IMR-90 (cell line): ENCODE data around the gene ADAMTS17. TPM values are rescaled to one million over a fixed set of nuclear protein-coding genes. Genes with fewer than 3 reads are reported as not detected.

ENCODE experiments used
- ATAC-seq: fragments of 200-7000 bp; cut with Tn5 transposase; 2 replicates; pipeline ENCODE4 v1.9.1; 2020; ENCODE audit warnings: low read depth, mild to moderate bottlenecking, moderate library complexity
- BruUV-seq: library from RNA; stranded (reverse); fragments of 400-500 nt; replicated peaks from 2 replicates; lab custom pipeline; 2021; lab: Mats Ljungman, UMichigan
- CTCF ChIA-PET: fragments of 300-600 bp; formaldehyde crosslinking; extraction: SDS; loops from one replicate; lab custom pipeline; 2021; ENCODE audit warnings: antibody characterized with exemption; lab: Yijun Ruan, JAX
- POLR2A ChIA-PET: fragments of 300-600 bp; sonication (Branson Sonifier 250); formaldehyde crosslinking; loops from one replicate; lab custom pipeline; 2022; ENCODE audit warnings: antibody characterized with exemption; ENCODE audit not compliant: unreplicated experiment; lab: Charles Lee
- DNase-seq: peaks from one replicate; pipeline ENCODE4 v3.0.0; 2013
- H2AFZ ChIP-seq: replicated peaks from 2 replicates; pipeline ENCODE3; 2013; ENCODE audit warnings: low read length, mild to moderate bottlenecking; ENCODE audit not compliant: poor library complexity
- H2AK5ac ChIP-seq: 2 replicates; pipeline ENCODE4 v1.6.1; 2013; ENCODE audit warnings: low read depth, low read length, inconsistent platforms
- H2AK9ac ChIP-seq: replicated peaks from 2 replicates; pipeline ENCODE3; 2013; ENCODE audit warnings: mild to moderate bottlenecking, low read depth, low read length, moderate library complexity; ENCODE audit not compliant: poor library complexity
- H2BK120ac ChIP-seq: 2 replicates; pipeline ENCODE4 v1.6.1; 2013; ENCODE audit warnings: low read depth, low read length, inconsistent platforms
- H2BK15ac ChIP-seq: 3 replicates; pipeline ENCODE4 v1.6.1; 2013; ENCODE audit warnings: low read depth, low read length, inconsistent platforms
- H2BK20ac ChIP-seq: 2 replicates; pipeline ENCODE4 v1.6.1; 2013; ENCODE audit warnings: low read depth, mild to moderate bottlenecking, inconsistent platforms, low read length, moderate library complexity
- H2BK5ac ChIP-seq: 2 replicates; pipeline ENCODE4 v1.6.1; 2013; ENCODE audit warnings: mild to moderate bottlenecking, low read depth, low read length, inconsistent platforms; ENCODE audit not compliant: poor library complexity, severe bottlenecking
- H3K14ac ChIP-seq: replicated peaks from 2 replicates; pipeline ENCODE4 v1.6.1; 2013; ENCODE audit warnings: low read depth, low read length, inconsistent platforms
- H3K18ac ChIP-seq: 2 replicates; pipeline ENCODE4 v1.6.1; 2013; ENCODE audit warnings: low read depth, low read length, control low read depth
- H3K23ac ChIP-seq: 2 replicates; pipeline ENCODE4 v1.6.1; 2013; ENCODE audit warnings: low read depth, low read length, inconsistent platforms
- H3K27ac ChIP-seq: 2 replicates; pipeline ENCODE4 v1.5.1; 2013; ENCODE audit warnings: mild to moderate bottlenecking, control low read depth, low read length; ENCODE audit not compliant: insufficient read depth
- H3K27me3 ChIP-seq: 2 replicates; pipeline ENCODE4 v1.6.1; 2013; ENCODE audit warnings: low read length; ENCODE audit not compliant: control insufficient read depth, insufficient read depth
- H3K36me3 ChIP-seq: 2 replicates; pipeline ENCODE4 v1.6.1; 2013; ENCODE audit warnings: low read length, mixed read lengths; ENCODE audit not compliant: control insufficient read depth, insufficient read depth
- H3K4ac ChIP-seq: 2 replicates; pipeline ENCODE4 v1.6.1; 2013; ENCODE audit warnings: low read depth, low read length, inconsistent platforms
- H3K4me1 ChIP-seq: 2 replicates; pipeline ENCODE4 v1.6.1; 2013; ENCODE audit warnings: low read length, mixed read lengths; ENCODE audit not compliant: control insufficient read depth, insufficient read depth
- H3K4me2 ChIP-seq: 2 replicates; pipeline ENCODE4 v1.6.1; 2013; ENCODE audit warnings: low read depth, mild to moderate bottlenecking, control low read depth, low read length, moderate library complexity
- H3K4me3 ChIP-seq: 2 replicates; pipeline ENCODE4 v1.5.1; 2013; ENCODE audit warnings: low read depth, mild to moderate bottlenecking, control low read depth, low read length, moderate library complexity; ENCODE audit not compliant: insufficient read depth
- H3K56ac ChIP-seq: 2 replicates; pipeline ENCODE4 v1.6.1; 2013; ENCODE audit warnings: low read length, inconsistent platforms; ENCODE audit not compliant: insufficient read depth; ENCODE audit errors: extremely low read depth
- H3K79me1 ChIP-seq, 2 experiments: 2 replicates each; pipeline ENCODE4 v1.6.1; 2013; ENCODE audit warnings: low read length in 2 of 2, inconsistent platforms in 1 of 2, low read depth in 1 of 2
- H3K9ac ChIP-seq: 2 replicates; pipeline ENCODE4 v1.6.1; 2013; ENCODE audit warnings: low read depth, low read length, control low read depth
- H3K9me1 ChIP-seq: 2 replicates; pipeline ENCODE4 v1.6.1; 2013; ENCODE audit warnings: low read length, inconsistent platforms; ENCODE audit not compliant: insufficient read depth
- H3K9me3 ChIP-seq: 2 replicates; pipeline ENCODE4 v1.6.1; 2013; ENCODE audit warnings: low read length; ENCODE audit not compliant: control insufficient read depth, insufficient read depth
- H4K20me1 ChIP-seq: 2 replicates; pipeline ENCODE4 v1.6.1; 2013; ENCODE audit warnings: low read length, inconsistent platforms; ENCODE audit not compliant: insufficient read depth
- H4K5ac ChIP-seq: 2 replicates; pipeline ENCODE4 v1.6.1; 2013; ENCODE audit warnings: mild to moderate bottlenecking, low read depth, low read length, control low read depth
- H4K8ac ChIP-seq, 2 experiments: 2 replicates each; pipeline ENCODE4 v1.6.1; 2013; ENCODE audit warnings: low read depth in 2 of 2, low read length in 2 of 2, control low read depth in 1 of 2, inconsistent platforms in 1 of 2
- H4K91ac ChIP-seq: 2 replicates; pipeline ENCODE4 v1.6.1; 2013; ENCODE audit warnings: low read depth, low read length, inconsistent platforms; ENCODE audit not compliant: insufficient read depth
- FOS ChIP-seq: fragments of 150-350 bp; IDR thresholded peaks from 2 replicates; pipeline ENCODE4 v1.6.1; 2016; ENCODE audit warnings: low read depth, low read length
- WGBS, 2 experiments: methylation state at CpG; one replicate each; pipeline versions ENCODE4 v1.1.5 to v1.1.7; 2013; ENCODE audit warnings: missing lambda C conversion rate in 2 of 2; ENCODE audit not compliant: insufficient read length in 1 of 2; ENCODE audit errors: extremely low coverage in 2 of 2; 5-methylcytosine and 5-hydroxymethylcytosine counted together
- dilution Hi-C: fragments of 300-500 bp; cut with HindIII; formaldehyde crosslinking; loops from one replicate; pipeline ENCODE4 v1.14.3; 2018; ENCODE audit warnings: low sequenced_read_pairs; ENCODE audit not compliant: unreplicated experiment
- in situ Hi-C: fragments of 300-500 bp; cut with MboI; formaldehyde crosslinking; loops from 3 replicates; pipeline ENCODE4 v1.14.3; 2019; ENCODE audit warnings: low sequenced_read_pairs, inconsistent platforms, mixed read lengths
- intact Hi-C: fragments of 100-400 bp; cut with micrococcal nuclease; formaldehyde crosslinking; loops from 2 replicates; pipeline ENCODE4 v1.10.0; 2022
- polyA plus RNA-seq, 3 experiments: library from polyadenylated mRNA; depleted of rRNA; stranded (reverse); fragments of >200 nt; gene quantifications; 2 replicates each; pipeline ENCODE4 v1.2.3, GENCODE V29; 2012; ENCODE audit warnings: low replicate concordance in 1 of 3
- total RNA-seq: library from RNA; depleted of rRNA; stranded (reverse); fragments of >200 nt; gene quantifications from 2 replicates; pipeline ENCODE4 v1.2.3, GENCODE V29; 2012

The ADAMTS17 gene
- total and polyA plus RNA-seq, 2 of the 4 experiments (the other 2 are of a cell fraction) = 0.03 TPM; not detected in 1

DNA sequence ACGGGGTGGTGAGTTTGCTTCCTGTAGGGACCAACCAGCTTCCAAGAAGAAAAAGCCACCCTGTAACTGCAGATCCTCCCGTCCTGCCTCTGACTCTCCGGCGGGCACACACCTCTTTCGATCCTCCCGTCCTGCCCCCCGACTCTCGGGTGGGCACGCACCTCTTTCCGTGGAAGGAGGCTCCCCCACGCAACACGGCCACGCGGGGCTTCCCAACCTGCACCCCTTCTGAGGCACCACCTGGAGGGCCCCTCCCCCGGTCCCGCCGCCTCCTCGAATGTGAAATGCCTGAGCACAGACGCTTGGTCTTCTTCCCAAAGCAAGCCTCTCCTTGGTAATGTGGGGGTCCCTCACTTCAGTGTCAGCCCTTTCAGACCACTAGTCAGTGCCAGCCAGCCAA lies 7.3 kb downstream of the ADAMTS17 start:
- Histone ChIP-seq H3K4me3 (no peak overlapping the region), H2BK5ac (no peak overlapping the region), H3K56ac (no peak overlapping the region), H3K14ac (no peak overlapping the region), H2AK5ac (no peak overlapping the region), H3K23ac (no peak overlapping the region), H4K8ac (no peak overlapping the region), H3K36me3 (no peaks in the 10 kb centered on the region), H3K79me1 (no peaks in the 10 kb centered on the region), H2BK15ac (no peak overlapping the region), H3K4me2 (no peak overlapping the region), H3K9me3 (peaks cover 8% of the 10 kb centered on the region; the same call in 1 of the 2 replicates), H3K27me3 (no peaks in the 10 kb centered on the region), H3K9me1 (no peaks in the 10 kb centered on the region), H3K4ac (no peak overlapping the region), H2AK9ac (no peak overlapping the region), H3K4me1 (no peaks in the 10 kb centered on the region), H3K9ac (no peak overlapping the region), H2BK120ac (no peak overlapping the region), H3K27ac (no peak overlapping the region), H4K5ac (no peak overlapping the region), H3K18ac (no peak overlapping the region), H2AFZ (no peak overlapping the region), H4K20me1 (no peaks in the 10 kb centered on the region), H2BK20ac (no peak overlapping the region), H4K91ac (no peak overlapping the region)
- BruUV-seq = no TSS peak
- DNase-seq (no peak), ATAC-seq (no peak)
- WGBS, 2 experiments = 85% methylated on average over 10 of the region's 19 CpGs; no CpG with 5 or more reads in 1 of the 2 experiments
- in situ Hi-C loops = no loop called here
- dilution Hi-C loops = no loop called here
- ChIA-PET CTCF (no interaction called here), POLR2A (no interaction called here)
- intact Hi-C loops = no loop called here
- TF ChIP-seq FOS = no peak
